Measurements from ENCODE around the gene CRLF3.

The CRLF3 gene

GRCh38 chr17:30805944-30806456 lies 18.5 kb downstream of the CRLF3 start:
- H3K4me3 ChIP-seq (ENCODE audit: low read depth, low read length), result no peak overlapping the region
- DNase-seq (ENCODE audit: low read depth, low spot score), result no peak
- TF ChIP-seq CTCF (IDR thresholded peaks at IDR 0.05; ENCODE audit: insufficient read depth, low read length, missing control alignments), result no peak
- POLR2A ChIA-PET, result interaction anchor here (0.6 kb wide), 1 partner anchor 46 kb away, joined by 3 read pairs; no protein-coding TSS in a partner anchor
- CTCF ChIA-PET, result interaction anchor here (0.7 to 1.5 kb wide), 3 partner anchors 8 to 18 kb away, joined by 3 read pairs; partner anchors contain the start of gene CRLF3

GRCh38 chr17:30801671-30802070 lies 22.8 kb downstream of the CRLF3 start:
- no peak for DNase-seq (ENCODE audit: low read depth, low spot score)
- CTCF ChIA-PET, result no interaction called here
- no peak overlapping the region for H3K4me3 ChIP-seq (ENCODE audit: low read depth, low read length)
- POLR2A ChIA-PET, result no interaction called here
- no peak for TF ChIP-seq CTCF (IDR thresholded peaks at IDR 0.05; ENCODE audit: insufficient read depth, low read length, missing control alignments)

- ChIA-PET CTCF (no interaction called here), POLR2A (no interaction called here)
- no peak for DNase-seq (ENCODE audit: low read depth, low spot score)
- TF ChIP-seq CTCF (IDR thresholded peaks at IDR 0.05; ENCODE audit: insufficient read depth, low read length, missing control alignments), result no peak
- H3K4me3 ChIP-seq (ENCODE audit: low read depth, low read length), result no peak overlapping the region
Observed at GRCh38 chr17:30796016-30796415, 28.5 kb downstream of the CRLF3 start.

- no peak overlapping the region for H3K4me3 ChIP-seq (ENCODE audit: low read depth, low read length)
- POLR2A ChIA-PET, result no interaction called here
- CTCF ChIA-PET, result no interaction called here
- TF ChIP-seq CTCF (IDR thresholded peaks at IDR 0.05; ENCODE audit: insufficient read depth, low read length, missing control alignments), result no peak
- no peak for DNase-seq (ENCODE audit: low read depth, low spot score)
Observed at GRCh38 chr17:30794372-30794771, 30.1 kb downstream of the CRLF3 start.

GRCh38 chr17:30793282-30793977 lies 31.1 kb downstream of the CRLF3 start:
- no peak for TF ChIP-seq CTCF (IDR thresholded peaks at IDR 0.05; ENCODE audit: insufficient read depth, low read length, missing control alignments)
- H3K4me3 ChIP-seq (ENCODE audit: low read depth, low read length), result no peak overlapping the region
- ChIA-PET POLR2A (no interaction called here), CTCF (no interaction called here)
- no peak for DNase-seq (ENCODE audit: low read depth, low spot score)

GRCh38 chr17:30790279-30790678 lies 34.2 kb downstream of the CRLF3 start:
- ChIA-PET POLR2A (no interaction called here), CTCF (interaction anchor here (0.6 to 1.1 kb wide), 2 partner anchors 79 to 314 kb away, joined by 3 read pairs; no protein-coding TSS in a partner anchor)
- DNase-seq (ENCODE audit: low read depth, low spot score), result no peak
- no peak for TF ChIP-seq CTCF (IDR thresholded peaks at IDR 0.05; ENCODE audit: insufficient read depth, low read length, missing control alignments)
- no peak overlapping the region for H3K4me3 ChIP-seq (ENCODE audit: low read depth, low read length)

Measured in AG04449 (cell line).